ENCODE measurements around the gene SNED1.

The SNED1 gene

DNA sequence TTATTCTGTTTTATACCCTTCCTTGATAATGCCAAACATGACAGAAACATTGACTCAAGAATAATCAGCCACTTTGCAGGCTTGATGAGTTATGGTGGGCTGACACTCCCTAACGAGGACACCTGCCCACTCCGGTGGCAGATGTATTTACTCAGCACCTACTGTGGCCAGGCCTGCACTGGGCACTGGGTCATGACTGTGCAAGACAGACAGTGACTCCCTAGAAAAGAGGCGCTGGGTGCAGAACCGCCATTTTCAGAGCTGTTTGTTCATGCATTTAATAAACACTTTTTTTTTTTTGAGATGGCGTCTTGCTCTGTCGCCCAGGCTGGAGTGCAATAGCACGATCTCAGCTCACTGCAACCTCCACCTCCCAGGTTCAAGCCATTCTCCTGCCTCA lies 32.5 kb downstream of the SNED1 start:
- DNase-seq (ENCODE audit: extremely low read depth, insufficient read length) = no peak
- TF ChIP-seq, protein P1, sequence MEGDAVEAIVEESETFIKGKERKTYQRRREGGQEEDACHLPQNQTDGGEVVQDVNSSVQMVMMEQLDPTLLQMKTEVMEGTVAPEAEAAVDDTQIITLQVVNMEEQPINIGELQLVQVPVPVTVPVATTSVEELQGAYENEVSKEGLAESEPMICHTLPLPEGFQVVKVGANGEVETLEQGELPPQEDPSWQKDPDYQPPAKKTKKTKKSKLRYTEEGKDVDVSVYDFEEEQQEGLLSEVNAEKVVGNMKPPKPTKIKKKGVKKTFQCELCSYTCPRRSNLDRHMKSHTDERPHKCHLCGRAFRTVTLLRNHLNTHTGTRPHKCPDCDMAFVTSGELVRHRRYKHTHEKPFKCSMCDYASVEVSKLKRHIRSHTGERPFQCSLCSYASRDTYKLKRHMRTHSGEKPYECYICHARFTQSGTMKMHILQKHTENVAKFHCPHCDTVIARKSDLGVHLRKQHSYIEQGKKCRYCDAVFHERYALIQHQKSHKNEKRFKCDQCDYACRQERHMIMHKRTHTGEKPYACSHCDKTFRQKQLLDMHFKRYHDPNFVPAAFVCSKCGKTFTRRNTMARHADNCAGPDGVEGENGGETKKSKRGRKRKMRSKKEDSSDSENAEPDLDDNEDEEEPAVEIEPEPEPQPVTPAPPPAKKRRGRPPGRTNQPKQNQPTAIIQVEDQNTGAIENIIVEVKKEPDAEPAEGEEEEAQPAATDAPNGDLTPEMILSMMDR (IDR thresholded peaks at IDR 0.05; ENCODE audit: insufficient read depth, low read length, poor library complexity, severe bottlenecking) = no peak
- Histone ChIP-seq H3K27me3 (replicated peaks; ENCODE audit: control insufficient read depth, insufficient read depth, low read length) (no peaks in the 10 kb centered on the region; the same call in 1 of the 2 replicates), H3K4me3 (replicated peaks; ENCODE audit: low read depth, low read length) (no peak overlapping the region), H3K36me3 (ENCODE audit: control insufficient read depth, insufficient read depth, low read length) (no peaks in the 10 kb centered on the region)

DNA sequence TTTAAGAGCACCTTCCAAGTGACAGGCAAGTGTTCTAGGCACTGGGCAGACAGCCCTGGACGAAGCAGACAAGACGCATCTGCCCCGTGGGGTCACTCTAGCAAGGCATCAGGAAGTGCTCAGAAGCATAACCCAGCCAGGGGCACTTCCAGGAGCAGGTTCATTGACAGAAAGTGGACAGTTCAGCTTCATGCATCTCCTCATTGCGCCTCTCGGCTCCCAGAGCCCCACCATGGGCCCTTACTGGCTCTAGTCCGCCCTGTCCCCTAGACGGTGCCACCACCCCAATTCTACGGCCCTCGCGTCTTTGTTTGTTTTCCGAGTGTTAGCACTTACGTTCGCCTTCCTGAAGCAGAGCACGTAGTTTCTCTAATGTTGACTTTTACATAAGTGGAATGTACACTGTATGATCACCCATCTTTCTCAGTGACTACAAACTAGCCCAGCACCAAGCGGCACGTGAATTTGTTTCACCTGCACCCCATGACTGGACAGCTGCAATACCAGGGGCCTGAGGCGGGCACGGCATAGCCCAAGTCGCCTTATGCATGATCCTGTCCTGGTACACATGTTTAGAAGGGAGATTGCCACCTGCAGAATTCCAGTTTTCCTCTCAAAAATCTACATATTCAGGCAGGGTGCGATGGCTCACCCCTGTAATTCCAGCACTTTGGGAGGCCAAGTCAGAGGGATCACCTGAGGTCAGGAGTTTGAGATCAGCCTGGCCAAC lies 33.2 kb downstream of the SNED1 start:
- Histone ChIP-seq H3K36me3 (ENCODE audit: control insufficient read depth, insufficient read depth, low read length) (no peaks in the 10 kb centered on the region), H3K4me3 (replicated peaks; ENCODE audit: low read depth, low read length) (no peak overlapping the region), H3K27me3 (replicated peaks; ENCODE audit: control insufficient read depth, insufficient read depth, low read length) (no peaks in the 10 kb centered on the region; the same call in 1 of the 2 replicates)
- no peak for DNase-seq (ENCODE audit: extremely low read depth, insufficient read length)
- TF ChIP-seq, protein P1 (IDR thresholded peaks at IDR 0.05; ENCODE audit: insufficient read depth, low read length, poor library complexity, severe bottlenecking) = no peak

DNA sequence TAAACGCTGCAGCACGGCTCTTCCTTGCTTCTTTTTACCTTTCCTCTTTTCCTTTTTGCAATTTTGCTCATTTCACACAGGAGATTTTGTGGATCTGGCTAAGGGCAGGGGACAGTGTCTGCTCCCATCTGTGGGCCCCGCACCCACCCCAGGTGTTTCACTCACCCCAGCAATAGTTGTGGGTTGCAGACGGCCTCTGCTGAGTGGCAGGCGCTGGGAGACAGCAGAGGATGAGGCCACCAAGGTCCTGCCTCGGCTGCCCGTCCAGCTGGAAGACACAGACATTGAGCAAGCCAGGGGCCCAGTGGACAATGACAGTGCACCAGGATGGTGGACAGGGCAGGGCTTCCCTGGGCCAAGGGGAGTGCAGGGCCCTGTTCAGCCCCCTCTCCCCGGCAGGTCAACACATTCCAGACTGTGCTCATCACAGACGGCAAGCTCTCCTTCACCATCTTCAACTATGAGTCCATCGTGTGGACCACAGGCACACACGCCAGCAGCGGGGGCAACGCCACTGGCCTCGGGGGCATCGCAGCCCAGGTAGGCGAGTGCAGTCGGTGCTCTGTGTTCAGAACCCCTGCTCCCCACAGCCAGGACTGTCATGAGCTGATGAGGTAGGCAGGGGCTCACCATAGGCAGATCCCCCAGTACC lies 35.0 kb downstream of the SNED1 start:
- Histone ChIP-seq H3K36me3 (ENCODE audit: control insufficient read depth, insufficient read depth, low read length) (no peaks in the 10 kb centered on the region), H3K4me3 (replicated peaks; ENCODE audit: low read depth, low read length) (no peak overlapping the region), H3K27me3 (replicated peaks; ENCODE audit: control insufficient read depth, insufficient read depth, low read length) (no peaks in the 10 kb centered on the region; the same call in 1 of the 2 replicates)
- TF ChIP-seq, protein P1 (IDR thresholded peaks at IDR 0.05; ENCODE audit: insufficient read depth, low read length, poor library complexity, severe bottlenecking) = no peak
- no peak for DNase-seq (ENCODE audit: extremely low read depth, insufficient read length)

DNA sequence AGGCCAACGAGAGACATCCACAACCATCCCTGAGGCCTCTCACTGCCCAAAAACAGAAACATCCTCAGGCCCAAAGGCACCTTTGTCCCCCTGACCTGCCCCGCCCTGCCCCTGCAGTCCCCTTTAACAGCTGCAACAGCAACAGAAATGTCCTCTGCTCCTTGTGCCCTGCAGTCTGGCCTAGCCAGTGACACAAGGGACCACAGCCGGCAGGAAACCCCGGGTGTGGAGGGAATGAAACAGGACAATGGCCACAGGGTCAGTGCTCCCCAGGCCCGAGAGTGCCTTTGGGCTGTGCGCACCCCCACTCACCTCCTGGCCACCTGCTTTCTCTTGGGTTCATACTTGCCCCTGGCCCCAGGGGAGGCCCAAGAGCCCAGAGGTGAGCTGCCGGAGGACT lies 35.6 kb downstream of the SNED1 start:
- TF ChIP-seq, protein P1 (IDR thresholded peaks at IDR 0.05; ENCODE audit: insufficient read depth, low read length, poor library complexity, severe bottlenecking) = no peak
- H3K27me3 ChIP-seq (replicated peaks; ENCODE audit: control insufficient read depth, insufficient read depth, low read length) = no peaks in the 10 kb centered on the region; the same call in 1 of the 2 replicates
- no peak overlapping the region for H3K4me3 ChIP-seq (replicated peaks; ENCODE audit: low read depth, low read length)
- no peaks in the 10 kb centered on the region for H3K36me3 ChIP-seq (ENCODE audit: control insufficient read depth, insufficient read depth, low read length)
- no peak for DNase-seq (ENCODE audit: extremely low read depth, insufficient read length)

DNA sequence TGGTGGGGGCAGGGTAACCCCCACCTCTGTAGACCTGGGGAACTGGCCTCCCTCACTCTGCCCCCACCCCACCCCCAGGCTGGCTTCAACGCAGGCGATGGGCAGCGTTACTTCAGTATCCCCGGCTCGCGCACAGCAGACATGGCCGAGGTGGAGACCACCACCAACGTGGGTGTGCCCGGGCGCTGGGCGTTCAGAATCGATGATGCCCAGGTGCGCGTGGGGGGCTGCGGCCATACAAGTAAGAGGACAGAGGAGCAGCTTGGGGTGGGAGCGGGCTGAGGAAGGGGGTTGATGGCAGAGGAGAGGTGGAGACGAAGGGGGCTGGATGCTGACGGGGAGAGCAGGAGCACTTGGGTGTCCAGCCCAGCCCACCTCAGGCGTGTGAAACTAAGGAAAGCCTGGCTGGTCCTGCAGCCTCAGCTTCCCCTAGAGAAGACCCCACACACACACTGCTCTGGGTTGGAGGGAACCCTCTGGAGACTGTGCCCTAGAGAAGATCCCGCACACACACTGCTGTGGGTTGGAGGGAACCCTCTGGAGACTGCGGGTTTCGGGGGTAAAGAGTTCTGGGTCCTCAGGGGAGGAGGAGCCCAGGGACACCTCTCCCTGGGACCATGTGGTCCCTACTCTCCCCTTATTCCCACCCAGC lies 36.2 kb downstream of the SNED1 start:
- no peak for DNase-seq (ENCODE audit: extremely low read depth, insufficient read length)
- Histone ChIP-seq H3K36me3 (ENCODE audit: control insufficient read depth, insufficient read depth, low read length) (no peaks in the 10 kb centered on the region), H3K4me3 (replicated peaks; ENCODE audit: low read depth, low read length) (no peak overlapping the region), H3K27me3 (replicated peaks; ENCODE audit: control insufficient read depth, insufficient read depth, low read length) (no peaks in the 10 kb centered on the region; the same call in 1 of the 2 replicates)
- TF ChIP-seq, protein P1 (IDR thresholded peaks at IDR 0.05; ENCODE audit: insufficient read depth, low read length, poor library complexity, severe bottlenecking) = no peak

Data from GM06990 (cell line).